HepG2 (cell line): Measurements from ENCODE around the gene ZNF491. TPM values are rescaled to one million over a fixed set of nuclear protein-coding genes. Genes with fewer than 3 reads are reported as not detected.

Source experiments
- AKNA ChIP-seq: sonication (generic); formaldehyde crosslinking; IDR thresholded peaks from 2 replicates; pipeline ENCODE4 v1.4.0; 2020; ENCODE audit warnings: missing genetic modification reagents, borderline replicate concordance
- CSRNP2 ChIP-seq: sonication (generic); formaldehyde crosslinking; conservative IDR thresholded peaks from 2 replicates; pipeline ENCODE4 v1.8.0; 2022; ENCODE audit warnings: low read depth, missing genetic modification reagents
- HOXA9 ChIP-seq: sonication (generic); formaldehyde crosslinking; IDR thresholded peaks from 2 replicates; pipeline ENCODE4 v1.8.1; 2022; ENCODE audit warnings: missing genetic modification reagents, mild to moderate bottlenecking, moderate library complexity, borderline replicate concordance
- JUNB ChIP-seq: sonication (generic); formaldehyde crosslinking; IDR thresholded peaks from 2 replicates; pipeline ENCODE4 v1.8.0; 2022; ENCODE audit warnings: missing genetic modification reagents, mild to moderate bottlenecking, borderline replicate concordance
- MEIS2 ChIP-seq: sonication (generic); formaldehyde crosslinking; IDR thresholded peaks from 2 replicates; pipeline ENCODE4 v1.9.0; 2021; ENCODE audit warnings: mild to moderate bottlenecking, missing genetic modification reagents
- RFX1 ChIP-seq: fragments of 450-650 bp; IDR thresholded peaks from 2 replicates; pipeline ENCODE4 v1.6.1; 2017
- TAF15 ChIP-seq: fragments of 200-400 bp; formaldehyde crosslinking; IDR thresholded peaks from one replicate; pipeline ENCODE4 v1.6.1; 2018; ENCODE audit warnings: mild to moderate bottlenecking, low read depth, low read length; ENCODE audit not compliant: poor library complexity, severe bottlenecking
- TBX2 ChIP-seq: sonication (generic); formaldehyde crosslinking; IDR thresholded peaks from 2 replicates; pipeline ENCODE4 v1.5.0; 2020; ENCODE audit warnings: missing genetic modification reagents, mild to moderate bottlenecking, borderline replicate concordance
- THAP11 ChIP-seq: IDR thresholded peaks from 2 replicates; pipeline ENCODE4 v1.6.1; 2016; ENCODE audit warnings: missing biosample characterization, missing genetic modification reagents
- TMF1 ChIP-seq: sonication (generic); formaldehyde crosslinking; IDR thresholded peaks from 2 replicates; pipeline ENCODE4 v1.8.1; 2022; ENCODE audit warnings: low read depth, missing genetic modification reagents
- YEATS2 ChIP-seq: sonication (generic); formaldehyde crosslinking; IDR thresholded peaks from 2 replicates; pipeline ENCODE4 v1.4.0; 2020; ENCODE audit warnings: missing genetic modification reagents, borderline replicate concordance
- ZNF136 ChIP-seq: sonication (generic); formaldehyde crosslinking; IDR thresholded peaks from 2 replicates; pipeline ENCODE4 v1.8.1; 2022; ENCODE audit warnings: low read depth, mild to moderate bottlenecking, moderate library complexity, missing genetic modification reagents
- ZNF564 ChIP-seq: sonication (generic); formaldehyde crosslinking; IDR thresholded peaks from 2 replicates; pipeline ENCODE4 v1.8.1; 2023; ENCODE audit warnings: mild to moderate bottlenecking, missing genetic modification reagents
- polyA plus RNA-seq, 8 experiments: library from polyadenylated mRNA; depleted of rRNA in 3 of 8; stranded (reverse) in 7 of 8; unstranded in 1 of 8; fragments of >200 nt; fragmentation: Illumina TruSeq in 4 of 8; extraction: Trizol in 4 of 8; gene quantifications; 2 replicates each; pipeline versions ENCODE4 v1.2.1 to v1.2.3, GENCODE V29; 2011 to 2016; ENCODE audit warnings: low read depth in 4 of 8, missing spikeins in 1 of 8, mixed read lengths in 1 of 8; ENCODE audit not compliant: insufficient read depth in 1 of 8
- total RNA-seq, 5 experiments: library from RNA; depleted of rRNA; stranded (reverse); fragments of >200 nt; fragmentation: Illumina TruSeq; extraction: Trizol; gene quantifications; 2 replicates each; pipeline ENCODE4 v1.2.3, GENCODE V29; 2016; ENCODE audit warnings: low read depth in 1 of 5
- TF ChIP-seq, protein P1 (sequence below): sonication (generic); formaldehyde crosslinking; IDR thresholded peaks from 2 replicates; pipeline ENCODE4 v1.5.1; 2020; ENCODE audit warnings: missing genetic modification reagents, mild to moderate bottlenecking, borderline replicate concordance
- TF ChIP-seq, protein P2 (sequence below): IDR thresholded peaks from 2 replicates; pipeline ENCODE4 v1.6.1; 2012; ENCODE audit warnings: low read length, improper control_type of control experiment

ZNF491 gene
- total and polyA plus RNA-seq, 2 of the 13 experiments (the other 11 are each of a cell fraction or from before 2014, with no cell fraction given), result 0.57 to 2.2 TPM

- TF ChIP-seq YEATS2 (CRISPR knock-in tag), result no peak
- no peak for TF ChIP-seq TAF15
- TF ChIP-seq, protein P1, sequence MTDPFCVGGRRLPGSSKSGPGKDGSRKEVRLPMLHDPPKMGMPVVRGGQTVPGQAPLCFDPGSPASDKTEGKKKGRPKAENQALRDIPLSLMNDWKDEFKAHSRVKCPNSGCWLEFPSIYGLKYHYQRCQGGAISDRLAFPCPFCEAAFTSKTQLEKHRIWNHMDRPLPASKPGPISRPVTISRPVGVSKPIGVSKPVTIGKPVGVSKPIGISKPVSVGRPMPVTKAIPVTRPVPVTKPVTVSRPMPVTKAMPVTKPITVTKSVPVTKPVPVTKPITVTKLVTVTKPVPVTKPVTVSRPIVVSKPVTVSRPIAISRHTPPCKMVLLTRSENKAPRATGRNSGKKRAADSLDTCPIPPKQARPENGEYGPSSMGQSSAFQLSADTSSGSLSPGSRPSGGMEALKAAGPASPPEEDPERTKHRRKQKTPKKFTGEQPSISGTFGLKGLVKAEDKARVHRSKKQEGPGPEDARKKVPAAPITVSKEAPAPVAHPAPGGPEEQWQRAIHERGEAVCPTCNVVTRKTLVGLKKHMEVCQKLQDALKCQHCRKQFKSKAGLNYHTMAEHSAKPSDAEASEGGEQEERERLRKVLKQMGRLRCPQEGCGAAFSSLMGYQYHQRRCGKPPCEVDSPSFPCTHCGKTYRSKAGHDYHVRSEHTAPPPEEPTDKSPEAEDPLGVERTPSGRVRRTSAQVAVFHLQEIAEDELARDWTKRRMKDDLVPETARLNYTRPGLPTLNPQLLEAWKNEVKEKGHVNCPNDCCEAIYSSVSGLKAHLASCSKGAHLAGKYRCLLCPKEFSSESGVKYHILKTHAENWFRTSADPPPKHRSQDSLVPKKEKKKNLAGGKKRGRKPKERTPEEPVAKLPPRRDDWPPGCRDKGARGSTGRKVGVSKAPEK (CRISPR knock-in tag), result no peak
- no peak for TF ChIP-seq HOXA9 (CRISPR knock-in tag)
- TF ChIP-seq RFX1, result no peak
- TF ChIP-seq TMF1 (CRISPR knock-in tag), result no peak
- TF ChIP-seq CSRNP2 (CRISPR knock-in tag), result no peak
- TF ChIP-seq AKNA, result no peak
- TF ChIP-seq, protein P2, sequence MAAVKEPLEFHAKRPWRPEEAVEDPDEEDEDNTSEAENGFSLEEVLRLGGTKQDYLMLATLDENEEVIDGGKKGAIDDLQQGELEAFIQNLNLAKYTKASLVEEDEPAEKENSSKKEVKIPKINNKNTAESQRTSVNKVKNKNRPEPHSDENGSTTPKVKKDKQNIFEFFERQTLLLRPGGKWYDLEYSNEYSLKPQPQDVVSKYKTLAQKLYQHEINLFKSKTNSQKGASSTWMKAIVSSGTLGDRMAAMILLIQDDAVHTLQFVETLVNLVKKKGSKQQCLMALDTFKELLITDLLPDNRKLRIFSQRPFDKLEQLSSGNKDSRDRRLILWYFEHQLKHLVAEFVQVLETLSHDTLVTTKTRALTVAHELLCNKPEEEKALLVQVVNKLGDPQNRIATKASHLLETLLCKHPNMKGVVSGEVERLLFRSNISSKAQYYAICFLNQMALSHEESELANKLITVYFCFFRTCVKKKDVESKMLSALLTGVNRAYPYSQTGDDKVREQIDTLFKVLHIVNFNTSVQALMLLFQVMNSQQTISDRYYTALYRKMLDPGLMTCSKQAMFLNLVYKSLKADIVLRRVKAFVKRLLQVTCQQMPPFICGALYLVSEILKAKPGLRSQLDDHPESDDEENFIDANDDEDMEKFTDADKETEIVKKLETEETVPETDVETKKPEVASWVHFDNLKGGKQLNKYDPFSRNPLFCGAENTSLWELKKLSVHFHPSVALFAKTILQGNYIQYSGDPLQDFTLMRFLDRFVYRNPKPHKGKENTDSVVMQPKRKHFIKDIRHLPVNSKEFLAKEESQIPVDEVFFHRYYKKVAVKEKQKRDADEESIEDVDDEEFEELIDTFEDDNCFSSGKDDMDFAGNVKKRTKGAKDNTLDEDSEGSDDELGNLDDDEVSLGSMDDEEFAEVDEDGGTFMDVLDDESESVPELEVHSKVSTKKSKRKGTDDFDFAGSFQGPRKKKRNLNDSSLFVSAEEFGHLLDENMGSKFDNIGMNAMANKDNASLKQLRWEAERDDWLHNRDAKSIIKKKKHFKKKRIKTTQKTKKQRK, result no peak
- no peak for TF ChIP-seq MEIS2 (CRISPR knock-in tag)
- peak; percentile 83; the same call in 1 of the 2 replicates for TF ChIP-seq TBX2
- TF ChIP-seq JUNB (CRISPR knock-in tag), result no peak
- TF ChIP-seq THAP11 (CRISPR knock-in tag), result no peak
- TF ChIP-seq ZNF564, result no peak
- TF ChIP-seq ZNF136 (CRISPR knock-in tag), result peak; percentile 88; the same call in 1 of the 2 replicates
These were observed 50.5 kb downstream of the ZNF491 start, which contains the start of gene ZNF439 (continued) for GRCh38 chr19:11848594-11849469.
